Neural crest cell (in vitro differentiated cells): Measurements from ENCODE around the gene LTN1. TPM values are rescaled to one million over a fixed set of nuclear protein-coding genes. Genes with fewer than 3 reads are reported as not detected.

Experiments used
- DNase-seq: peaks from one replicate; pipeline ENCODE4 v3.0.0; 2021; ENCODE audit warnings: low read depth, mixed read lengths, low spot score
- H3K27ac Mint-ChIP-seq: one replicate; pipeline ENCODE4 v1.8.0; 2021; ENCODE audit warnings: mild to moderate bottlenecking, mixed read lengths; ENCODE audit not compliant: unreplicated experiment
- H3K27me3 Mint-ChIP-seq: 2 replicates; pipeline ENCODE4 v1.8.0; 2021; ENCODE audit warnings: low read depth, mild to moderate bottlenecking, mixed read lengths
- H3K36me3 Mint-ChIP-seq: 2 replicates; pipeline ENCODE4 v1.8.0; 2021; ENCODE audit warnings: low read depth, mild to moderate bottlenecking, mixed read lengths
- H3K4me1 Mint-ChIP-seq: 2 replicates; pipeline ENCODE4 v1.8.0; 2021; ENCODE audit warnings: mixed read lengths
- H3K4me3 Mint-ChIP-seq: one replicate; pipeline ENCODE4 v1.8.0; 2021; ENCODE audit warnings: mild to moderate bottlenecking, mixed read lengths
- H3K9me3 Mint-ChIP-seq: 2 replicates; pipeline ENCODE4 v1.8.0; 2021; ENCODE audit warnings: mixed read lengths
- CTCF ChIP-seq: fragments of 200-600 bp; sonication (generic); conservative IDR thresholded peaks from 2 replicates; pipeline ENCODE4 v1.5.0; 2021; ENCODE audit warnings: antibody characterized with exemption, mild to moderate bottlenecking
- total RNA-seq: library from RNA; stranded (reverse); gene quantifications from 2 replicates; pipeline ENCODE4 v1.2.1, GENCODE V29; 2021

Gene LTN1
- total RNA-seq, 1 donor from 2014 or later = 21.2 TPM

DNA sequence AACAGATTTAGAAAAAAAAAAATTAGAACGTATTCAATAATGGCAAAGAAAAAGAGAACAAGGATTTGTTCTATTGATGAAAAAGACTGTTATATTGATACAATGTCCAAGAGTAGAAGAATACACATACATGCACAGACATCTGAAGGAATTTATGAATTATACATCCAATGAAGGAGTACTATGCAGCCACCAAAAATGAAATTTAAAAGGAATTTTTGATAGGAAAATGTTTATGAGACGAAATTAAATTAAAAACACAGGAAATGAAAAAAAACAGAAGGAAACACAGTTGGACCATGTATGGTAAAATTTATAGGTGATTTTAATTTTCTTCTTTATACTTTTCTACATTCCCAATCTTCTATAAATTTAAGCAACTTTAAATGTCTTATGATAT lies 110.3 kb downstream of the LTN1 start:
- Mint-ChIP-seq H3K4me1 (peaks cover 20% of the 10 kb centered on the region), H3K4me3 (no peak overlapping the region), H3K27me3 (peaks cover 10% of the 10 kb centered on the region), H3K27ac (no peak overlapping the region), H3K36me3 (peaks cover 8% of the 10 kb centered on the region), H3K9me3 (no peaks in the 10 kb centered on the region)
- DNase-seq = no peak
- no peak for TF ChIP-seq CTCF

Other genes with a start within 250 kb of the LTN1 start
- gene RWDD2B, start 26.5 kb upstream of the LTN1 start, total RNA-seq = 8.7 and 9.9 TPM in 2 replicates
- gene USP16, start 31.8 kb upstream of the LTN1 start, total RNA-seq = 29.5 and 31.7 TPM in 2 replicates
- 308 and 323 TPM in 2 replicates for gene CCT8, start 80.8 kb upstream of the LTN1 start, total RNA-seq
- gene MAP3K7CL, start 137.8 kb upstream of the LTN1 start, total RNA-seq = not detected in 2 replicates